ENCODE measurements around the gene STC2.

DNA sequence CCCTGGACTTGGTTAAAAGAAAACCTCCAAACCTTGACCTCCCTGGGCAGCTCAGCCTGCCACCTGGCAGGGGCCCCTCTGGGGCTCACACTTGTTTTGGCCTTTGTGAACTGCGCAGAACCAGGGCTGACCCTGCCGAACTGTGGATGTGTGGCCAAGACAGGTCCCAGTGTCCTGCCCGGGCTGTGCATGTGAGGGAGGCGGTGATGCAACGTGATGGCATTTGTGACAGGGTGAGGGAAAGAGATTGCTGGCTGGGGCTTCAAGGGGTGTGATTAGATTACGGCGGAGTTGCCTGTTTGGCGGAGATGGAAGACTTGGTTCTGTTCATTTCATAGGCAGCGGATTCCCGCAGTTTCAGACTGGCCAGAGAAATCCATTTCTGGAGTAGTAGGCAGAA is 62.8 kb downstream of the STC2 start:
- TF ChIP-seq, protein P1, sequence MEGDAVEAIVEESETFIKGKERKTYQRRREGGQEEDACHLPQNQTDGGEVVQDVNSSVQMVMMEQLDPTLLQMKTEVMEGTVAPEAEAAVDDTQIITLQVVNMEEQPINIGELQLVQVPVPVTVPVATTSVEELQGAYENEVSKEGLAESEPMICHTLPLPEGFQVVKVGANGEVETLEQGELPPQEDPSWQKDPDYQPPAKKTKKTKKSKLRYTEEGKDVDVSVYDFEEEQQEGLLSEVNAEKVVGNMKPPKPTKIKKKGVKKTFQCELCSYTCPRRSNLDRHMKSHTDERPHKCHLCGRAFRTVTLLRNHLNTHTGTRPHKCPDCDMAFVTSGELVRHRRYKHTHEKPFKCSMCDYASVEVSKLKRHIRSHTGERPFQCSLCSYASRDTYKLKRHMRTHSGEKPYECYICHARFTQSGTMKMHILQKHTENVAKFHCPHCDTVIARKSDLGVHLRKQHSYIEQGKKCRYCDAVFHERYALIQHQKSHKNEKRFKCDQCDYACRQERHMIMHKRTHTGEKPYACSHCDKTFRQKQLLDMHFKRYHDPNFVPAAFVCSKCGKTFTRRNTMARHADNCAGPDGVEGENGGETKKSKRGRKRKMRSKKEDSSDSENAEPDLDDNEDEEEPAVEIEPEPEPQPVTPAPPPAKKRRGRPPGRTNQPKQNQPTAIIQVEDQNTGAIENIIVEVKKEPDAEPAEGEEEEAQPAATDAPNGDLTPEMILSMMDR (IDR thresholded peaks at IDR 0.05): no peak
- TF ChIP-seq POLR2A (IDR thresholded peaks at IDR 0.05): no peak
